Common myeloid progenitor, CD34-positive (primary cell): Measurements from ENCODE around the gene SOCS7.

Experiments used
- CTCF ChIA-PET: fragments of 350-600 bp; sonication (Branson Sonifier 250); formaldehyde crosslinking; loops from one replicate; lab custom pipeline; 2021; ENCODE audit warnings: antibody characterized with exemption; lab: Charles Lee
- POLR2A ChIA-PET: fragments of 350-600 bp; sonication (Branson Sonifier 250); formaldehyde crosslinking; loops from one replicate; lab custom pipeline; 2021; ENCODE audit warnings: antibody characterized with exemption; lab: Charles Lee
- DNase-seq, 3 donors: peaks; one replicate each; pipeline versions ENCODE4 v3.0.0 to v3.0.0-alpha.2; 2013
- H3K27ac ChIP-seq, 2 experiments: 1 replicate in 1 of 2; 2 replicates in 1 of 2; pipeline ENCODE4 v1.7.0; 2013; ENCODE audit warnings: inconsistent platforms in 2 of 2, low read length in 2 of 2, mild to moderate bottlenecking in 2 of 2, low read depth in 1 of 2, moderate library complexity in 1 of 2; ENCODE audit not compliant: severe bottlenecking in 2 of 2, insufficient read depth in 1 of 2, poor library complexity in 1 of 2
- H3K27me3 ChIP-seq, 5 experiments: replicated peaks in 2 of 5; 1 replicate in 3 of 5; 2 replicates in 2 of 5; pipeline versions ENCODE4 v1.6.1 to v1.7.0; 2013; ENCODE audit warnings: low read length in 4 of 5, mild to moderate bottlenecking in 2 of 5, moderate library complexity in 2 of 5, inconsistent platforms in 1 of 5; ENCODE audit not compliant: insufficient read depth in 5 of 5, control insufficient read depth in 4 of 5
- H3K36me3 ChIP-seq, 4 experiments: 1 replicate in 2 of 4; 2 replicates in 2 of 4; pipeline versions ENCODE4 v1.6.1 to v1.7.0; 2013; ENCODE audit warnings: low read length in 3 of 4, control low read depth in 1 of 4, mild to moderate bottlenecking in 1 of 4; ENCODE audit not compliant: control insufficient read depth in 4 of 4, insufficient read depth in 4 of 4
- H3K4me1 ChIP-seq, 4 experiments: 1 replicate in 3 of 4; 2 replicates in 1 of 4; pipeline versions ENCODE4 v1.6.1 to v1.7.1; 2013; ENCODE audit warnings: low read length in 3 of 4, mild to moderate bottlenecking in 3 of 4, control low read depth in 1 of 4, inconsistent platforms in 1 of 4, moderate library complexity in 1 of 4; ENCODE audit not compliant: control insufficient read depth in 4 of 4, insufficient read depth in 4 of 4; ENCODE audit errors: control extremely low read depth in 1 of 4
- H3K4me3 ChIP-seq, 7 experiments: 1 replicate in 4 of 7; 2 replicates in 3 of 7; pipeline versions ENCODE4 v1.5.1 to v1.7.0; 2013; ENCODE audit warnings: mild to moderate bottlenecking in 7 of 7, low read length in 6 of 7, moderate library complexity in 6 of 7, inconsistent platforms in 2 of 7, low read depth in 2 of 7, control low read depth in 1 of 7; ENCODE audit not compliant: insufficient read depth in 4 of 7, control insufficient read depth in 1 of 7; ENCODE audit errors: extremely low read depth in 1 of 7
- H3K9me3 ChIP-seq, 5 experiments: 1 replicate in 4 of 5; 2 replicates in 1 of 5; pipeline versions ENCODE4 v1.6.1 to v1.7.1; 2013; ENCODE audit warnings: low read length in 4 of 5, mild to moderate bottlenecking in 2 of 5, inconsistent platforms in 1 of 5, low read depth in 1 of 5, moderate library complexity in 1 of 5; ENCODE audit not compliant: control insufficient read depth in 4 of 5, insufficient read depth in 2 of 5; ENCODE audit errors: control extremely low read depth in 1 of 5
- WGBS: methylation state at CpG from one replicate; pipeline ENCODE4 v1.1.5; 2013; ENCODE audit not compliant: insufficient coverage; 5-methylcytosine and 5-hydroxymethylcytosine counted together

Gene SOCS7

GRCh38 chr17:38343608-38344419 lies 7.8 kb upstream of the SOCS7 start, which contains the start of gene GPR179:
Gene GPR179 (minus strand): TSS chr17:38343956. CDS start chr17:38343789, 167 bp downstream.
- no peak for DNase-seq
- ChIA-PET POLR2A (no interaction called here), CTCF (interaction anchor here (0.7 to 7.9 kb wide), 3 partner anchors 11 to 139 kb away, joined by 3 to 132 read pairs (median 30); no protein-coding TSS in a partner anchor)
- WGBS = 91% methylated on average over 14 of the region's 18 CpGs
- no peaks in the 10 kb centered on the region for H3K36me3 ChIP-seq
- H3K27me3 ChIP-seq = peaks cover 0 to 3% (median 0%) of the 10 kb centered on the region in 5 experiments
- no peaks in the 10 kb centered on the region for H3K4me1 ChIP-seq
- no peak within 1 kb of the TSS for H3K4me3 ChIP-seq
- H3K27ac ChIP-seq = no peak within 1 kb of the TSS
- no peaks in the 10 kb centered on the region for H3K9me3 ChIP-seq

- WGBS = 100% methylated on average over 1 of the region's 3 CpGs
- Histone ChIP-seq H3K4me1 (no peaks in the 10 kb centered on the region), H3K27me3 (peaks cover 0 to 3% (median 0%) of the 10 kb centered on the region in 5 experiments), H3K4me3 (no peak overlapping the region), H3K9me3 (no peaks in the 10 kb centered on the region), H3K27ac (no peak overlapping the region), H3K36me3 (no peaks in the 10 kb centered on the region)
- POLR2A ChIA-PET = no interaction called here
- DNase-seq = no peak
- CTCF ChIA-PET = interaction anchor here (0.7 to 7.9 kb wide), 4 partner anchors 11 to 138 kb away, joined by 3 to 132 read pairs (median 16); no protein-coding TSS in a partner anchor
Measured at GRCh38 chr17:38344420-38344745, 7.3 kb upstream of the SOCS7 start.

GRCh38 chr17:38345743-38346142 lies 5.9 kb upstream of the SOCS7 start:
- no peak for DNase-seq
- 95% methylated on average over 5 of the region's 7 CpGs for WGBS
- POLR2A ChIA-PET = no interaction called here
- no peak overlapping the region for H3K4me3 ChIP-seq
- CTCF ChIA-PET = interaction anchor here (1.0 to 7.9 kb wide), 3 partner anchors 10 to 67 kb away, joined by 3 to 132 read pairs (median 3); no protein-coding TSS in a partner anchor
- H3K9me3 ChIP-seq = no peaks in the 10 kb centered on the region
- peaks cover 0 to 3% (median 0%) of the 10 kb centered on the region in 5 experiments for H3K27me3 ChIP-seq
- H3K27ac ChIP-seq = no peak overlapping the region
- no peaks in the 10 kb centered on the region for H3K36me3 ChIP-seq
- H3K4me1 ChIP-seq = no peaks in the 10 kb centered on the region

- ChIA-PET POLR2A (interaction anchor here (0.9 to 1.0 kb wide), 2 partner anchors 32 to 66 kb away, joined by 3 to 7 read pairs; no protein-coding TSS in a partner anchor), CTCF (interaction anchor here (0.6 to 7.9 kb wide), 26 partner anchors 9 to 159 kb away, joined by 3 to 132 read pairs (median 5); no protein-coding TSS in a partner anchor)
- H3K4me3 ChIP-seq = no peak overlapping the region
- H3K36me3 ChIP-seq = no peaks in the 10 kb centered on the region
- H3K27ac ChIP-seq = no peak overlapping the region
- WGBS = 29% methylated on average over 4 of the region's 8 CpGs
- H3K9me3 ChIP-seq = no peaks in the 10 kb centered on the region
- H3K4me1 ChIP-seq = peaks cover 1 to 25% (median 16%) of the 10 kb centered on the region in 4 experiments
- no peaks in the 10 kb centered on the region for H3K27me3 ChIP-seq
- DNase-seq = peak; percentile 85 to 92 (median 88)
Measured at GRCh38 chr17:38349097-38349730, 2.4 kb upstream of the SOCS7 start.

- Histone ChIP-seq H3K4me3 (no peak overlapping the region), H3K27me3 (no peaks in the 10 kb centered on the region), H3K27ac (no peak overlapping the region), H3K36me3 (peaks cover 0 to 1% (median 0%) of the 10 kb centered on the region in 4 experiments), H3K9me3 (no peaks in the 10 kb centered on the region), H3K4me1 (peaks cover 1 to 29% (median 20%) of the 10 kb centered on the region in 4 experiments)
- 100% methylated on average over 1 of the region's 2 CpGs for WGBS
- POLR2A ChIA-PET = no interaction called here
- no peak for DNase-seq
- CTCF ChIA-PET = interaction anchor here (0.9 to 7.9 kb wide), 17 partner anchors 9 to 501 kb away, joined by 3 to 132 read pairs (median 10); no protein-coding TSS in a partner anchor
Measured at GRCh38 chr17:38350035-38350434, 1.6 kb upstream of the SOCS7 start.

- DNase-seq = peak in 2 of 3 donors; percentile 13 to 45
- CTCF ChIA-PET = interaction anchor here (0.8 to 2.2 kb wide), 7 partner anchors 9 to 69 kb away, joined by 3 to 7 read pairs (median 4); no protein-coding TSS in a partner anchor
Measured at GRCh38 chr17:38352245-38353085, 821 bp downstream of the SOCS7 start.

More at GRCh38 chr17:38352245-38353085, 821 bp downstream of the SOCS7 start:
- H3K27me3 ChIP-seq = no peaks in the 10 kb centered on the region
- H3K4me1 ChIP-seq = peaks cover 1 to 29% (median 20%) of the 10 kb centered on the region in 4 experiments
- H3K4me3 ChIP-seq = peak overlapping the region; percentile 57 to 84 (median 79)
- H3K36me3 ChIP-seq = peaks cover 0 to 2% (median under 1%) of the 10 kb centered on the region in 4 experiments
- 0% methylated on average over 66 of the region's 72 CpGs for WGBS
- H3K9me3 ChIP-seq = no peaks in the 10 kb centered on the region
- POLR2A ChIA-PET = no interaction called here
- peak overlapping the region; percentile 15 to 49 for H3K27ac ChIP-seq
